DLD1 (cell line): ENCODE results near the gene DNAJA2.
"Not testable (repeated sequence)": the region's sequence is repeated elsewhere in the genome, so short reads cannot be mapped to it uniquely, and the experiment has no call there.

ENCODE experiments used
- in situ Hi-C: cut with HindIII; loops from 2 replicates; pipeline ENCODE4 v1.10.0; 2017; ENCODE audit warnings: low sequenced_read_pairs

The DNAJA2 gene

GRCh38 chr16:46973207-46973995 is at the start of gene DNAJA2:
DNAJA2 (minus strand) TSS chr16:46973674; CDS start chr16:46973572, 102 bp downstream.
- in situ Hi-C loops, result no loop called here

GRCh38 chr16:47019568-47019967 is 46.1 kb upstream of the DNAJA2 start:
- in situ Hi-C loops, result no loop called here

- in situ Hi-C loops, result no loop called here
Measured at GRCh38 chr16:47018223-47018891, 44.9 kb upstream of the DNAJA2 start.

- in situ Hi-C loops, result no loop called here
Measured at GRCh38 chr16:47017636-47018035, 44.2 kb upstream of the DNAJA2 start.

GRCh38 chr16:47016700-47017133 is 43.2 kb upstream of the DNAJA2 start:
- in situ Hi-C loops, result no loop called here

DNA sequence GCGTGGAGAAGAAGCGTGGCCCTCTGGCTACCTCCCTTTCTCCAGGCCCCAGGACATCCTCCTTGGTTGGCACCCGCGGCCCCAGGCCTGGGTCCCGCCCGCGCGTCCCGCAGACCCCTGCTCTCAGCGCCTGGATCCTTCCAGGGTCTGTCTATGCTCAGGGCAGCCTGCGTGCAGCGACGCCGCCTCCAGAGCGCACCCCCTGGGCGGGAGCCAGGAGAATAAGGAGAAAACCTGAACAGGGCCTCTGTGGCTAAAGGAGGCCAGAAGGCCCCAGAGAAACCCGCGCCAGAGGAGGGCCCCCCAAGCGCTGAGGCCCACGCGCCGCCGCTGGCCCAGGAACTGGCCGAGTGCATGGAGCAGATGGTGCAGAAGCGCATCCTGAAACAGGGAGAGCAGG is 40.4 kb upstream of the DNAJA2 start:
- in situ Hi-C loops, result no loop called here

DNA sequence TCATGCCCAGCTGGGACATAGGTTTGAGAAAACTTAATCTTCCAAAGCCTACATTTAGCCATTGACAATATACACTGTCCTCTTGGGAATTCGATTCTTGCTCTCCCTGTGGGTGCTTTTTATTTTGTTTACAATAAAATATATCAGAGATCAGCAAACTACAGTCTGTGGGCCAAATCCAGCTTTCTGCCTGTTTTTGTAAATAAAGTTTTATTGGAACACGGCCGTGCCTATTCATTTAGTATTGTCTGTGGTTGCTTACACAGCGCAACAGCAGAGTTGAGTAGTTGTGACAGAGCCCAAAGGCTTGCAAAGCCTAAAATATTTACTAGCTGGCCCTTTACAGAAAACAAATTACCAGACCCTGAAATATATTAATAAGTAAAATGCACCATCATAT is 39.7 kb upstream of the DNAJA2 start:
- in situ Hi-C loops, result no loop called here

GRCh38 chr16:47010812-47011211 is 37.3 kb upstream of the DNAJA2 start:
- in situ Hi-C loops, result not testable (repeated sequence)

- in situ Hi-C loops, result no loop called here
Measured at GRCh38 chr16:47008612-47009011, 35.1 kb upstream of the DNAJA2 start.

DNA sequence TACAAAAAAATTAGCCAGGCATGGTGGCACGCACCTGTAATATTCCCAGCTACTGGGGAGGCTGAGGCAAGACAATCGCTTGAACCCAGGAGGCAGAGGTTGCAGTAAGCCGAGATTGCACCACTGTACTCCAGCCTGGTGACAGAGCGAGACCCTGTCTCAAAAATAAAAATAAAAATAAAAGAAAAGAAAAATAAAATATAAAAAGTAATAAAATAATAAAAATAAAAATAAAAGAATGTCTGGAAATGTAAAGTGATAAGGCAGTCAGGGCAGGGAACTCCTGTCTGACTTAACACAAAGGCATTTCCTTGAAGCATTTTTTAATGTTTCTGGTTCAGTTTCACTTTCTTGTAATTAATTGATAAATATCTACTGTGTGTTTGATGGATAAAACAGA is 34.7 kb upstream of the DNAJA2 start:
- in situ Hi-C loops, result no loop called here

GRCh38 chr16:47004652-47005051 is 31.2 kb upstream of the DNAJA2 start:
- in situ Hi-C loops, result no loop called here

- in situ Hi-C loops, result not testable (repeated sequence)
Measured at GRCh38 chr16:47000066-47000465, 26.6 kb upstream of the DNAJA2 start.

- in situ Hi-C loops, result no loop called here
Measured at GRCh38 chr16:46997844-46998243, 24.4 kb upstream of the DNAJA2 start.

- in situ Hi-C loops, result no loop called here
Measured at GRCh38 chr16:46996952-46997458, 23.5 kb upstream of the DNAJA2 start.

DNA sequence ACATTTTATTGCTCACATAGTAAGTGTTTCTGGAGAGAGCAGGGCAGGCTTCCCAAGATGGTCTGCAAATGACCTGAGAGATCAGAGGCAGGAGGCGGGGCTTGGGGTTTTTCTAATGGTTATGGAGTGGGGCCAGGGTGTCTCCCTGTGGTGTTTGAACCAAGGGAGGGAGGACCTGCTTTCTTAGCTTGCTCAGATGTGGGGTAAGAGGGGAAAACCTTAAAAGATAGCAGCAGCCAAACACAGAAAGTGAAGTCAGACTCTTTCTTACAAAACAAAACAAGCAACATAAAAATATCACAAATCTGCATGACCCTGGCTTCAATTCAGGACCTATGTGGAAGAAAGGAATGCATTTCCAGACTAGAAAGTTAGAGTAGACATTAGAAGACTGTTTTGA is 22.9 kb upstream of the DNAJA2 start:
- in situ Hi-C loops, result no loop called here

DNA sequence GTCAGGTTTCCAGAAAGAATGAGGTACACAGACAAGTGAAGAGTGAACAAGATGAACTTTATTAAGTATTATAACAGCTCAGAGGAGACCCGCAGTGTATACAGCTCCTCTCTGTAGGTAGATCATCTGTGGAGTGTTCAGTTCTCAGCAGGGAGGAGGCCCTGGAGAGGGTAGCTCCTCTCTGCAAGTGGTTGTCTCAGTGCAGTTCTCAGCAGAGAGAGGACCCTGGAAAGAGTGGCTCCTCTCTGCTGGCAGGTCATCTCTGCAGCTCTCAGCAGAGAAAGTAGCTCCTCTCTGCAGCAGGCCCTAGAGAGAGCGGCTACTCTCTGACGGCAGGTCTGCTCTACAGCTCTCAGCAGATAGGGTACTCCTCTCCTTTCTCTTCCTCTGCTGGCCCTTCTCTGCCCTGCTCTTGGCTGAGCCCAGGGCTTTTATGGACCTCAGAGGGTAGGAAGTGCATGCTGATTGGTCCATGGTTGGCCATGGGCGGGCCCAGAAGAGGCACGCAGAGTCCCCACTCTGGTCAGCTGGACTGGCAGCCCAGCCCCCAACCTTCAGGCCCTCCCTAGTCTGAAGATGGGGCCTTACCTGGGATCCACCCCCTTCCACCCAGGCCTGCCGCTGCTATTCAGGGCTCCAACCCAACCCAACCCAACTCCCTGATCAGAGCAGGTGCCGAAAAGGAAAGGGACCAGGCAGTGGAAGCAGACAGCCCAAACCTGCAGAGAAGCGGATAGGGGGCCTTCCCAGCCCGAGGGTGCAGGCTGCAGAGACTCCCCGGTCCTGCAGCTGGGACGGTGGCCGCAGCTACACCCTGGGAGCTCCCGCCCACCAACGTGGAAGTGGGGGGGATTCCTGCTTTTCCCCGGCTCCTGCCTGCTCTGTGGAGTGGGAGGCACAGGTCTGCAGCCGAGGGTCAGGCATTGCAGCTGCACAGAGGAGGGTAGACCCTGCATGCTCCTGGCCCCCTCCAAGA is 18.5 kb upstream of the DNAJA2 start:
- in situ Hi-C loops, result no loop called here

- in situ Hi-C loops, result no loop called here
Measured at GRCh38 chr16:46986896-46987295, 13.4 kb upstream of the DNAJA2 start.

DNA sequence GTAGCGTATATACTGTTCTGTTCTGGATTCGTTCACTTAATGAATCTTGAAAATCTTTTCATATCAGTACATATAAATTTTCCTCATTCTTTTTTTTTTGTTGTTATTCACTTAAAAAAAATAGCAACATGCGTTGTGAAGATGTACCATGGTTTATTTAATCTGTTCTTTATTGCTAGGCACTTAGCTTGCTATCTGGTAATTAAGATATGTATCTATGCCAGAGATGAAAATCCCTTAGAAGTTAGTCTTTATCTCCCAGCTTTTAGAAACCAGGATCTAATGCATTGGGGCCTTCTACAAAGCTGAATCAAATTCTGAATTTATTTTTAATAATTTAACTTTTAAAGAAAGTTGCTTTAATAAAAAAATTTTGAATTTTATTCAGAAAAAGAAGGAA is 13.0 kb upstream of the DNAJA2 start:
- in situ Hi-C loops, result no loop called here

GRCh38 chr16:46982335-46982734 is 8.9 kb upstream of the DNAJA2 start:
- in situ Hi-C loops, result no loop called here

DNA sequence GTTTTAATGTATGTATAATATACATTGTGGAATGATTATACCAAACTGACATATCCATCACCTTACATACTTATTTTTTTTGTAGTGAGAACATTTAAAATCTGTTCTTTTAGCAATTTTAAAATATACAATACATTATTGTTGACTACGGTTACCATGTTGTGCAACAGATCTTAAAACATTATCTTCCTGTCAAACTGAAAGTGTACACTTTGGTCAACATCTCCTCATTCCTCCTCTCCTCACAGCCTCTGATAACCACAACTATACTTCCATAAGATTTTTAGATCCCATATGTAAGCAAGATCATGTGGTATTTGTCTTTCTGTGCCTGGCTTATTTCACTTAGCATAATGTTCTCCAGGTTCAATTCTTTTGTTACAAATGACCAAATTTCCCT is 7.5 kb upstream of the DNAJA2 start:
- in situ Hi-C loops, result no loop called here

DNA sequence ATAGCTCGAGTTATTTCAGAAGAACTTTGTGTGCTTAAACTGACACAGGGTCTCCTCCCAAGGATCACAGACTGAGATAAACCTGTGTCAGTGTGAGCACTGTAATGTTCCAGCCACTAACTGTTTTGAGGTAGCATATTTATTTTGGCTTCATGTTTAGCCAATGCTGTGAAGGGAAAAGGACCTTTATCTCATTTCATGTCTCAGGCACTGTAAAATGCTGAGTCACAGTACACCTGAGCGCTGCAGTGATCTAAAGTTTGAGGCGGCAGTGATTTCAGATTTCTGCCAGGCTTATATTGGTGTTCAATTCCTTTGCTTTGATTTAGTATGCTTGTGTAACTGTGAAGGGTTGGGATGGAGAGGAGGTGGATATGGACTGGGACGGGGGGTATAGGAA is 3.1 kb upstream of the DNAJA2 start:
- in situ Hi-C loops, result no loop called here
